Measurements from ENCODE around the gene ECSIT. TPM values are rescaled to one million over a fixed set of nuclear protein-coding genes. Genes with fewer than 3 reads are reported as not detected.

Gene ECSIT
- total and polyA plus RNA-seq, 8 donors = 15.6 to 119 (median 73.4) TPM

DNA sequence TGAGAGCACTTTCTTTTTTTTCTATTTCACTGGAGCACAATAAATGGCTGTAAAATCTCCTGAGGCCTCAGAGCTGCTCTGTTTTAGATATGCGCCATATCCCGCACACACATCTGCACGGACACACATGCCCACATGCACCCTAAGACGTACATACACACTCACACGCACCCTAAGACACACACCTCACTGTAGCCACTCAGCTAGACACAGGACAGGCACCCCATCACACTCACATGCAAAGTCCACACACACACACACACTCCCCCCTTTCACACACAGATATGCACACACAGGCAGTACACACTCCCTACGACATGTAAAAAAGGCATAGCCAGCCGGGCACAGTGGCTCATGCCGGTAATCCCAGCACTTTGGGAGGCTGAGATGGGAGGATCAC is 21.3 kb upstream of the ECSIT start:
- Histone ChIP-seq H3K27ac (peak overlapping the region in 2 of 5 donors; percentile 25 to 67), H3K9me3 (no peaks in the 10 kb centered on the region), H3K4me3 (no peak overlapping the region), H3K27me3 (no peaks in the 10 kb centered on the region), H3K4me1 (peaks cover 0 to 6% (median 2%) of the 10 kb centered on the region in 4 donors), H3K36me3 (peaks cover 26 to 74% (median 56%) of the 10 kb centered on the region in 4 donors)
- intact Hi-C loops (cut with DNase I; ENCODE audit: low total_unique reads) = no loop called here
- TF ChIP-seq POLR2A (IDR thresholded peaks at IDR 0.05) (no peak), EP300 (IDR thresholded peaks at IDR 0.05) (no peak), POLR2AphosphoS5 (IDR thresholded peaks at IDR 0.05) (no peak)
- TF ChIP-seq, protein P1, sequence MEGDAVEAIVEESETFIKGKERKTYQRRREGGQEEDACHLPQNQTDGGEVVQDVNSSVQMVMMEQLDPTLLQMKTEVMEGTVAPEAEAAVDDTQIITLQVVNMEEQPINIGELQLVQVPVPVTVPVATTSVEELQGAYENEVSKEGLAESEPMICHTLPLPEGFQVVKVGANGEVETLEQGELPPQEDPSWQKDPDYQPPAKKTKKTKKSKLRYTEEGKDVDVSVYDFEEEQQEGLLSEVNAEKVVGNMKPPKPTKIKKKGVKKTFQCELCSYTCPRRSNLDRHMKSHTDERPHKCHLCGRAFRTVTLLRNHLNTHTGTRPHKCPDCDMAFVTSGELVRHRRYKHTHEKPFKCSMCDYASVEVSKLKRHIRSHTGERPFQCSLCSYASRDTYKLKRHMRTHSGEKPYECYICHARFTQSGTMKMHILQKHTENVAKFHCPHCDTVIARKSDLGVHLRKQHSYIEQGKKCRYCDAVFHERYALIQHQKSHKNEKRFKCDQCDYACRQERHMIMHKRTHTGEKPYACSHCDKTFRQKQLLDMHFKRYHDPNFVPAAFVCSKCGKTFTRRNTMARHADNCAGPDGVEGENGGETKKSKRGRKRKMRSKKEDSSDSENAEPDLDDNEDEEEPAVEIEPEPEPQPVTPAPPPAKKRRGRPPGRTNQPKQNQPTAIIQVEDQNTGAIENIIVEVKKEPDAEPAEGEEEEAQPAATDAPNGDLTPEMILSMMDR (IDR thresholded peaks at IDR 0.05) = no peak
- 74 to 88% (median 86%) methylated on average over 8 of the region's 8 CpGs for WGBS, 5 donors
- no peak for DNase-seq

DNA sequence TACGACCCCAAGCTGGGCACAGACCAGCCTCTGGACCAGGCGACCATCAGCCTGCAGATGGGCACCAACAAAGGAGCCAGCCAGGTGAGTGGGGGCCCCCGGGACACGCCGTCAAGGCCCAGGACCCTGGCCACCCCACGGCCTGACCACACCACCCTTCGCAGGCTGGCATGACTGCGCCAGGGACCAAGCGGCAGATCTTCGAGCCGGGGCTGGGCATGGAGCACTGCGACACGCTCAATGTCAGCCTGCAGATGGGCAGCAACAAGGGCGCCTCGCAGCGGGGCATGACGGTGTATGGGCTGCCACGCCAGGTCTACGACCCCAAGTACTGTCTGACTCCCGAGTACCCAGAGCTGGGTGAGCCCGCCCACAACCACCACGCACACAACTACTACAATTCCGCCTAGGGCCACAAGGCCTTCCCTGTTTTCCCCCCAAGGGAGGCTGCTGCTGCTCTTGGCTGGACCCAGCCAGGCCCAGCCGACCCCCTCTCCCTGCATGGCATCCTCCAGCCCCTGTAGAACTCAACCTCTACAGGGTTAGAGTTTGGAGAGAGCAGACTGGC is 20.5 kb upstream of the ECSIT start:
- Histone ChIP-seq H3K36me3 (peaks cover 24 to 66% (median 48%) of the 10 kb centered on the region in 4 donors), H3K27ac (peak overlapping the region in 1 of 5 donors; percentile 67), H3K4me1 (peaks cover 0 to 5% (median 2%) of the 10 kb centered on the region in 4 donors), H3K4me3 (no peak overlapping the region), H3K9me3 (no peaks in the 10 kb centered on the region), H3K27me3 (no peaks in the 10 kb centered on the region)
- no peak for TF ChIP-seq EP300 (IDR thresholded peaks at IDR 0.05)
- intact Hi-C loops (cut with DNase I; ENCODE audit: low total_unique reads) = no loop called here
- WGBS, 5 donors = 74 to 92% (median 89%) methylated on average over 6 to 24 of the region's 24 CpGs
- DNase-seq = no peak

DNA sequence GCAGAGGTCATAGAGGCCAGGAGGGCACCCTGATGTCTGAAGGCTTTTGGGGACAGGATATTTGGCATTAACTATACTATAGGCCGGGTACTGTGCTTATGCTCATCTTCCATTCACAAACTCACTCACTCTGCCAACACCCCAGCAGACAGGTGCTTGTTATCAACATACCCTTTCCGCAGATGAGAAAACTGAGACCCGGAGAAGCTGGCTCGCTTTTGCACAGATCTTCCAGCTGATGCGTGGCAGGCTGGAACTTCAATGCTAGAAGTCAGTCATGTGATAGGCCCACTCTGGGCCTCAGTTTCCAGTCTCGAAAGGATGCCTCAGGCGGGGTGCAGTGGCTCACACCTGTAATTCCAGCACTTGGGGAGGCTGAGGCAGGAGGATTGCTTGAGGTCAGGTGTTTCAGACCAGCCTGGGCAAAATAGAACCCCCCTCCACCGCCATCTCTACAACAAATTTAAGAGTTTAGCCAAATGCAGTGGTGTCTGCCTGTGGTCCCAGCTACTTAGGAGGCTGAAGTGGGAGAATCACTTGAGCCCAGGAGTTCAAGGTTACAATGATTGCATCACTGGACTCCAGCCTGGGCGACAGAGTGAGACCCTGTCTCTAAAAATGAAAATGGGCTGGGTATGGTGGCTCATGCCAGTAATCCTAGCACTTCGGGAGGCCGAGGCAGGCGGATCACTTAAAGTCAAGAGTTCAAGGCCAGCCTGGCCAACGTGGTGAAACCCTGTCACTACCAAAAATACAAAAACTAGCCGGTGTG is 19.2 kb upstream of the ECSIT start:
- WGBS, 5 donors = 87 to 94% (median 89%) methylated on average over 13 to 14 of the region's 14 CpGs
- no peak overlapping the region for H3K27ac ChIP-seq
- intact Hi-C loops (cut with DNase I; ENCODE audit: low total_unique reads) = no loop called here

DNA sequence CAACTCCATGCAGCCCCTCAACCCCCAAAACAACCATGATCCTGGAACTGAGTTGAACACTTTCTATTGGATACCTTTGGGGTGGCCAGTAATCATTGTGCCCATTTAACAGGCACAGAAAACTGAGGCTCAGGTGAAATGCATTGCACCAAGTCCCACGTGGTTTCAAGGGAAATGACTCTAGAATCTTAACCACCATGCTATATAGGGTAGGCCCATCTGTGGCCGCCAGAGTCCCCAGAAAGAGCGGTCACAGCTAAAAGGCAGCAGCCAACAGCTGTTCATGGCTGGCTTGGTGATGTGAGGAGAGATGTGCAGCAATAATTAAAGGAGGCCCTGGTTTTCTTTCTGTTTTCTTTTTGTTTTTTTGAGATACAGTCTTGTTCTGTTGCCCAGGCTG is 12.3 kb upstream of the ECSIT start:
- intact Hi-C loops (cut with DNase I; ENCODE audit: low total_unique reads) = no loop called here
- peaks cover 0 to 5% (median 2%) of the 10 kb centered on the region in 4 donors for H3K36me3 ChIP-seq
- no peaks in the 10 kb centered on the region for H3K9me3 ChIP-seq
- no peak for TF ChIP-seq EP300 (IDR thresholded peaks at IDR 0.05)
- TF ChIP-seq POLR2A (IDR thresholded peaks at IDR 0.05) = no peak
- no peak for TF ChIP-seq POLR2AphosphoS5 (IDR thresholded peaks at IDR 0.05)
- H3K4me3 ChIP-seq = peak overlapping the region in 3 of 4 donors; percentile 44 to 51 (median 47)
- whole genome bisulfite sequencing, 5 donors = 48 to 68% (median 64%) methylated on average over 3 of the region's 3 CpGs
- peak overlapping the region in 3 of 5 donors; percentile 81 to 95 (median 82) for H3K27ac ChIP-seq
- H3K4me1 ChIP-seq = peaks cover 0 to 16% (median 11%) of the 10 kb centered on the region in 4 donors
- peaks cover 4 to 25% (median 17%) of the 10 kb centered on the region in 3 donors for H3K27me3 ChIP-seq
- DNase-seq = no peak

More for the DNA sequence above, 19.2 kb upstream of the ECSIT start:
- no peaks in the 10 kb centered on the region for H3K9me3 ChIP-seq
- peaks cover 0 to 5% (median 2%) of the 10 kb centered on the region in 4 donors for H3K4me1 ChIP-seq
- H3K4me3 ChIP-seq = no peak overlapping the region
- DNase-seq = no peak
- TF ChIP-seq POLR2AphosphoS5 (IDR thresholded peaks at IDR 0.05) (no peak), EP300 (IDR thresholded peaks at IDR 0.05) (no peak), POLR2A (IDR thresholded peaks at IDR 0.05) (no peak)
- TF ChIP-seq, protein P1 (IDR thresholded peaks at IDR 0.05) = no peak
- peaks cover 11 to 53% (median 34%) of the 10 kb centered on the region in 4 donors for H3K36me3 ChIP-seq
- H3K27me3 ChIP-seq = no peaks in the 10 kb centered on the region

DNA sequence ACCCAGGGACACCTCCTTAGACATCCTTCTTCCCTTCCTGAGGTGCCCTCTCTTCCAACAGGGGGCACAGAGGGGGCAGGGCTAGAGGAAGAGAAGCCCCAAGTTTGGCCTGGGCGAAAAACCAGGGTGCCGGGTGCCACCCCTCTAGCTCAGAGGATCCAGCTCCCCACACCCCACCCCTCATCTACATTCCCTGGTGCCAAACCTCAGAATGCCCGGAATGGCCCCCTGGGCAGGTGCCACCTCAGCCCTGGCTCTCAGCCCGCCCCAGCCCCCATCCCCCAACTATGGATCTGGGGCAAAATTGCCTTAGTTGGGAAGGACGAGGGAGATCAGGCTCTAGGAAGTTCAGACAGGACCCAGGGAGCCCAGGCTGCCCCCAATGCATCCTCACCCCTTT is 11.7 kb upstream of the ECSIT start:
- 39 to 78% (median 60%) methylated on average over 4 to 5 of the region's 5 CpGs for WGBS, 5 donors
- TF ChIP-seq POLR2AphosphoS5 (IDR thresholded peaks at IDR 0.05) (no peak), EP300 (IDR thresholded peaks at IDR 0.05) (no peak), POLR2A (IDR thresholded peaks at IDR 0.05) (no peak)
- TF ChIP-seq, protein P1 (IDR thresholded peaks at IDR 0.05) = no peak
- Histone ChIP-seq H3K36me3 (peaks cover 0 to 5% (median 0%) of the 10 kb centered on the region in 4 donors), H3K9me3 (no peaks in the 10 kb centered on the region), H3K4me1 (peaks cover 0 to 21% (median 17%) of the 10 kb centered on the region in 4 donors), H3K27ac (peak overlapping the region in 4 of 5 donors; percentile 81 to 95 (median 84)), H3K4me3 (peak overlapping the region in 3 of 4 donors; percentile 44 to 51 (median 47)), H3K27me3 (peaks cover 4 to 25% (median 17%) of the 10 kb centered on the region in 3 donors)
- no peak for DNase-seq
- intact Hi-C loops (cut with DNase I; ENCODE audit: low total_unique reads) = no loop called here
